Stimulated activated CD4-positive, alpha-beta T cell treated with anti-CD3 and anti-CD28 coated beads, Interleukin-1b, Interleukin-23, amount 100 ng/mL, for 1 hour (primary cell): ENCODE measurements around the gene TBC1D17.

ENCODE experiments used
- DNase-seq, 2 donors: peaks; one replicate each; pipeline ENCODE4 v3.0.0-alpha.2; 2020; ENCODE audit warnings: low read depth in 2 of 2

TBC1D17 gene

GRCh38 chr19:49894011-49894664 lies 16.6 kb downstream of the TBC1D17 start:
- DNase-seq = no peak

- DNase-seq = no peak
Observed at GRCh38 chr19:49894879-49895565, 17.5 kb downstream of the TBC1D17 start.

- DNase-seq = no peak
Observed at GRCh38 chr19:49895566-49896297, 18.2 kb downstream of the TBC1D17 start.

GRCh38 chr19:49896863-49897621 lies 19.5 kb downstream of the TBC1D17 start, which contains the start of gene IL4I1:
Gene IL4I1, minus strand, starts transcription at chr19:49896887. Its CDS starts 727 bp downstream, at chr19:49896160.
- DNase-seq = peak; percentile 30 to 36

GRCh38 chr19:49904136-49904535 lies 26.6 kb downstream of the TBC1D17 start:
- no peak for DNase-seq

- no peak for DNase-seq
Observed at GRCh38 chr19:49906879-49907564, 29.5 kb downstream of the TBC1D17 start.

- DNase-seq = no peak
Observed at GRCh38 chr19:49907745-49908446, 30.4 kb downstream of the TBC1D17 start.

GRCh38 chr19:49908480-49909420 lies 31.2 kb downstream of the TBC1D17 start:
- DNase-seq = no peak

- DNase-seq = no peak
Observed at GRCh38 chr19:49910179-49910578, 32.7 kb downstream of the TBC1D17 start.

GRCh38 chr19:49911381-49912145 lies 34.1 kb downstream of the TBC1D17 start:
- DNase-seq = no peak

- DNase-seq = no peak
Observed at GRCh38 chr19:49912965-49913685, 35.6 kb downstream of the TBC1D17 start.

GRCh38 chr19:49913720-49914119 lies 36.2 kb downstream of the TBC1D17 start:
- DNase-seq = no peak

GRCh38 chr19:49915271-49915670 lies 37.8 kb downstream of the TBC1D17 start:
- no peak for DNase-seq

- no peak for DNase-seq
Observed at GRCh38 chr19:49916839-49917733, 39.6 kb downstream of the TBC1D17 start.

GRCh38 chr19:49918089-49918488 lies 40.6 kb downstream of the TBC1D17 start:
- no peak for DNase-seq

- DNase-seq = no peak
Observed at GRCh38 chr19:49920624-49921363, 43.3 kb downstream of the TBC1D17 start.
